Sigmoid colon (tissue), 7 donors: ENCODE measurements around the gene NR4A3. TPM values are rescaled to one million over a fixed set of nuclear protein-coding genes. Genes with fewer than 3 reads are reported as not detected.
"Not testable (repeated sequence)": the region's sequence is repeated elsewhere in the genome, so short reads cannot be mapped to it uniquely, and the experiment has no call there.

Source experiments
- DNase-seq: peaks from one replicate; pipeline ENCODE4 v3.0.0-alpha.2; 2019
- H3K27ac ChIP-seq, 4 donors: fragments of 200-600 bp; sonication (generic); one replicate each; pipeline ENCODE4 v1.5.1; 2016 to 2019; ENCODE audit warnings: mild to moderate bottlenecking in 1 of 4
- H3K27me3 ChIP-seq, 3 donors: fragments of 200-600 bp; sonication (generic); one replicate each; pipeline ENCODE4 v1.5.1; 2019; ENCODE audit warnings: mild to moderate bottlenecking in 1 of 3
- H3K36me3 ChIP-seq, 4 donors: fragments of 200-600 bp; sonication (generic); one replicate each; pipeline ENCODE4 v1.5.1; 2016 to 2019
- H3K4me1 ChIP-seq, 4 donors: fragments of 200-600 bp; sonication (generic); one replicate each; pipeline ENCODE4 v1.5.1; 2017 to 2019
- H3K4me3 ChIP-seq, 4 donors: fragments of 200-600 bp; sonication (generic); one replicate each; pipeline ENCODE4 v1.5.1; 2017 to 2019; ENCODE audit warnings: mild to moderate bottlenecking in 2 of 4, moderate library complexity in 1 of 4
- H3K9me3 ChIP-seq, 4 donors: fragments of 200-600 bp in 3 of 4; sonication (generic) in 3 of 4; one replicate each; pipeline versions ENCODE4 v1.5.1 to v1.6.1; 2013 to 2019
- EP300 ChIP-seq, 4 donors: sonication (generic); formaldehyde crosslinking; IDR thresholded peaks; one replicate each; pipeline ENCODE4 v1.6.1; 2017; ENCODE audit warnings: antibody characterized with exemption in 4 of 4
- POLR2A ChIP-seq, 2 donors: fragments of 450-650 bp; IDR thresholded peaks; one replicate each; pipeline ENCODE4 v1.6.1; 2016; ENCODE audit warnings: antibody characterized with exemption in 2 of 2, mild to moderate bottlenecking in 2 of 2, moderate library complexity in 2 of 2
- POLR2AphosphoS5 ChIP-seq, 4 donors: sonication (generic); formaldehyde crosslinking; IDR thresholded peaks; one replicate each; pipeline ENCODE4 v1.6.1; 2017; ENCODE audit warnings: antibody characterized with exemption in 4 of 4
- WGBS, 2 donors: extraction: QIAGEN DNeasy Blood & Tissue Kit; methylation state at CpG; one replicate each; pipeline ENCODE4 v1.1.7; 2013; 5-methylcytosine and 5-hydroxymethylcytosine counted together
- intact Hi-C: fragments of 100-400 bp; cut with DNase I; formaldehyde crosslinking; loops from one replicate; pipeline ENCODE4 v1.15.1; 2023
- polyA plus RNA-seq, 3 donors: library from polyadenylated mRNA; stranded (reverse); fragments of 200-250 nt; gene quantifications; one replicate each; pipeline ENCODE4 v1.2.3, GENCODE V29; 2013
- total RNA-seq, 4 donors: library from RNA; depleted of rRNA; stranded (reverse); fragments of >200 nt; gene quantifications; one replicate each; pipeline ENCODE4 v1.1.0, GENCODE V29; 2016
- TF ChIP-seq, protein P1 (sequence below), 4 experiments: fragments of 450-650 bp in 3 of 4; fragments of 200-600 bp in 1 of 4; IDR thresholded peaks; one replicate each; pipeline ENCODE4 v1.5.1; 2016 to 2019; ENCODE audit warnings: antibody characterized with exemption in 4 of 4, mild to moderate bottlenecking in 3 of 4, moderate library complexity in 2 of 4
- donor health status: healthy with polysubstance abuse.
- donor health status: Bipolar disorder and iron deficiency.
- donor health status: healthy.

Gene NR4A3
- total and polyA plus RNA-seq, 7 donors, result 1.1 to 6.4 (median 1.2) TPM

DNA sequence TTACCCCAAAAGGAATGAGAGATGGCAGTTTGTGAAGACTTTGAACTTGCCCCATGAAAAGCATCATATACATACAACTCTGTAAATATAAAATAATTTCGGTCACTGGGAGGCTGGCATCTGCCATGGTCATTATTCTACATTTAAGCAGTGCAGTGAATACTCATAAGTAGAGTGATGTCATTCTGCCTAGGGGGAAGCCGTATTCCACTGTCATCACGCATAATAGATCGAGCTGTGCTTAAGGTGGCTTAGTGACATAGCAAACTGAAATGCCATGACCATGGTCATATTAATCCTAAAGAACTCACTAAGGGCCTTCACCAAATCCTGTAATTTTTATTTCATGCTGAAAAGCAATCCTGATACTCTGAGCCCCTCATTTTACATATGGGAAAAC is 42.4 kb upstream of the NR4A3 start:
- H3K4me3 ChIP-seq, result no peak overlapping the region
- 78 to 89% methylated on average over 4 of the region's 4 CpGs for WGBS, 2 donors
- no peaks in the 10 kb centered on the region for H3K4me1 ChIP-seq
- intact Hi-C loops, result no loop called here
- TF ChIP-seq POLR2A (IDR thresholded peaks at IDR 0.05) (no peak), POLR2AphosphoS5 (IDR thresholded peaks at IDR 0.05) (no peak), EP300 (IDR thresholded peaks at IDR 0.05) (no peak)
- TF ChIP-seq, protein P1, sequence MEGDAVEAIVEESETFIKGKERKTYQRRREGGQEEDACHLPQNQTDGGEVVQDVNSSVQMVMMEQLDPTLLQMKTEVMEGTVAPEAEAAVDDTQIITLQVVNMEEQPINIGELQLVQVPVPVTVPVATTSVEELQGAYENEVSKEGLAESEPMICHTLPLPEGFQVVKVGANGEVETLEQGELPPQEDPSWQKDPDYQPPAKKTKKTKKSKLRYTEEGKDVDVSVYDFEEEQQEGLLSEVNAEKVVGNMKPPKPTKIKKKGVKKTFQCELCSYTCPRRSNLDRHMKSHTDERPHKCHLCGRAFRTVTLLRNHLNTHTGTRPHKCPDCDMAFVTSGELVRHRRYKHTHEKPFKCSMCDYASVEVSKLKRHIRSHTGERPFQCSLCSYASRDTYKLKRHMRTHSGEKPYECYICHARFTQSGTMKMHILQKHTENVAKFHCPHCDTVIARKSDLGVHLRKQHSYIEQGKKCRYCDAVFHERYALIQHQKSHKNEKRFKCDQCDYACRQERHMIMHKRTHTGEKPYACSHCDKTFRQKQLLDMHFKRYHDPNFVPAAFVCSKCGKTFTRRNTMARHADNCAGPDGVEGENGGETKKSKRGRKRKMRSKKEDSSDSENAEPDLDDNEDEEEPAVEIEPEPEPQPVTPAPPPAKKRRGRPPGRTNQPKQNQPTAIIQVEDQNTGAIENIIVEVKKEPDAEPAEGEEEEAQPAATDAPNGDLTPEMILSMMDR (IDR thresholded peaks at IDR 0.05), result no peak
- H3K27me3 ChIP-seq, result no peaks in the 10 kb centered on the region
- DNase-seq, result no peak
- no peak overlapping the region for H3K27ac ChIP-seq
- no peaks in the 10 kb centered on the region for H3K9me3 ChIP-seq
- no peaks in the 10 kb centered on the region for H3K36me3 ChIP-seq

DNA sequence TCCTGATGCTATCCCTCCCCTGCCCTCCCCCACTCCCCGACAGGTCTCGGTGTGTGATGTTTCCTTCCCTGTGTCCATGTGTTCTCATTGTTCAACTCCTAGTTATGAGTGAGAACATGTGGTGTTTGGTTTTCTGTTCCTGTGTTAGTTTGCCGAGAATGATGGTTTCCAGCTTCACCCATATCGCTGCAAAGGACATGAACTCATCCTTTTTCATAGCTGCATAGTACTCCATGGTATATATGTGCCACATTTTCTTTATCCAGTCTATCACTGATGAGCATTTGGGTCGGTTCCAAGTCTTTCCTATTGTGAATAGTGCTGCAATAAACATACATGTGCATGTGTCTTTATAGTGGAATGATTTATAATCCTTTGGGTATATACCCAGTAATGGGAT is 39.3 kb upstream of the NR4A3 start:
- H3K4me3 ChIP-seq, H3K4me1 ChIP-seq, H3K9me3 ChIP-seq, H3K27me3 ChIP-seq, H3K27ac ChIP-seq, intact Hi-C loops, H3K36me3 ChIP-seq, DNase-seq: not testable (repeated sequence)
- 90 to 95% methylated on average over 5 of the region's 5 CpGs for WGBS, 2 donors

DNA sequence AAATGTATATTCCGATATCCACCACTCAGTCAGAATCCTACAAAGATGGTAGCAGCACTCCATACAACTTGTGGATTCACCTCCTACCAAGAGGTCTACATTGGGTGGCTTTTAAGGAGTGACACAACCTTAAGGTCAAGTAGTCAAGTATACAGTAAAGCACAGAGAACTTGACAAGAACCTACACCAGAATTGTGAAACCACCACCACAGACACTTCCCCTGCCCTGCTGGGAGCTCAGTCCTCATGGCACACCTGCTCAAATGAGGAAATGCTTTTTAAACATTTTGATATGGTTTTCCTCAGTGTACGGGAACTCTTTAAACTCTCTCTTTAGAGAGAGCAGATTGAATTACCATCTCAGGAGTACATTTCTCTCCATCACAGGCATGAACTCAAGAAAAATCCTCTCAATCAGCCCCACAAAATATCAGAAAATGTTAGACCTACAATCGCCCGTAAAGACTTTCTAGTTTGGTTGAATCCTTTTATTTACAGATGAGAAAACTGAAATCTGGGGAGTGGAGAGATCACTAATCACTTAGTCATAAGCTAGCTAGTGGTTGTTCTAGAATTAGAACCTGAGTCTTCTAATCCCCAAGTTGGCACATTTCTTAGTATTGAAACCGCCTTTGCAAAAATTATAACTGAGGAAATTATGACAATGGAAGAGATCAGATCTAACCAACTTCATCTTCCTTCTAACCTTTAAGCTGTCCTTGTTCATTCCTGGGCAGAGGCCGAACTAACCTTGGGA is 38.5 kb upstream of the NR4A3 start:
- no peak overlapping the region for H3K4me3 ChIP-seq
- DNase-seq, result no peak
- H3K36me3 ChIP-seq, result no peaks in the 10 kb centered on the region
- no peaks in the 10 kb centered on the region for H3K4me1 ChIP-seq
- WGBS, 2 donors, result 81 to 90% methylated on average over 6 of the region's 6 CpGs
- H3K9me3 ChIP-seq, result no peaks in the 10 kb centered on the region
- intact Hi-C loops, result no loop called here
- no peaks in the 10 kb centered on the region for H3K27me3 ChIP-seq
- no peak overlapping the region for H3K27ac ChIP-seq
- TF ChIP-seq POLR2A (IDR thresholded peaks at IDR 0.05) (no peak), POLR2AphosphoS5 (IDR thresholded peaks at IDR 0.05) (no peak)

DNA sequence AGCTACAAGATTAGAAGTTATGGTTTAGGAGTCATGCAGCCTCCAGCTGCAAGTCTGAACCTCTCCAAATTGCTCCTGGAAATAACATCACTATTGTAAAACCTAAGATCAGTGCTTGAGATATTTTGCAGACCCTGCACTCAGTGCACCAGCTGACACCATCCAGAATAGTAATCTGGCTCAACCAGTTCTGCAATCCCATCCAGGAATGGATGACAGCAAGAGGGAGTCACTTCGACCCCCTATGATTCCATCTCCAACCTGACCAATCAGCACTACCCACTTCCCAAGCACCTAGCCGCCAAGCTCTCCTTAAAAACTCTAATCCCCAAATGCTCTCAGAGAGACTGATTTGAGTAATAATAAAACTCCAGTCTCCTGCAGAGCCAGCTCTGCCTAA is 37.9 kb upstream of the NR4A3 start:
- intact Hi-C loops, result no loop called here
- WGBS, 2 donors, result 48 to 66% methylated on average over 2 of the region's 2 CpGs
- no peak overlapping the region for H3K4me3 ChIP-seq

DNA sequence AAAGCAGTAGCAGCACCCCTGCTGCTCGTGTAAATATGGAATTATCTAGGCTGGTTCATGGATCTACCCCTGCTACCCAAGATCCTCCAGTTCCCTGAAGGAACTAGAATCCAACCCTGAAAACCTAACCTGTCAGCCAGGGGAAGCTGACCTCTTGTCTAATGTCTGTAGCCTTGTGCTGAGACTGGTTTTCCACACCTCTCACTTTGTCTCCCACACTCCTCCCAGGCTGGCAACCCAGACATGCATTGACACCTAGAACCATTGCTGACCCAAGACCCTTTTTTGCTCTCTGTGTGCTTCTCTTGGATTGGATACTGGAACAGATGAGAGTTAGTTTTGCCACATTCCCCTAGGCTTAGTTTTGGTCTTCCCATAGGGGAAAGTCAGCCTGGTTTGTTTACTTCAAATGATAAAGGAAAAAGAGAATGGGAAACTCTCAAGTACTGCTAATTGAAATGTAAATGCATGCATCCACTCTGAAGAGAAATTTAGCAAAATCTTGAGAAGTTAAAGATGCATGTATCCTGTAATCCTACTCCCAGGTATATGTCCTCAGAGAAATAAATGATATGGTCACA is 36.6 kb upstream of the NR4A3 start:
- WGBS, 2 donors, result 49 to 69% methylated on average over 1 of the region's 1 CpG
- no peak for TF ChIP-seq POLR2AphosphoS5 (IDR thresholded peaks at IDR 0.05)
- no peak for TF ChIP-seq EP300 (IDR thresholded peaks at IDR 0.05)
- TF ChIP-seq POLR2A (IDR thresholded peaks at IDR 0.05), result no peak
- TF ChIP-seq, protein P1 (IDR thresholded peaks at IDR 0.05), result no peak
- Histone ChIP-seq H3K4me3 (no peak overlapping the region), H3K27me3 (no peaks in the 10 kb centered on the region), H3K36me3 (no peaks in the 10 kb centered on the region), H3K9me3 (no peaks in the 10 kb centered on the region), H3K4me1 (no peaks in the 10 kb centered on the region), H3K27ac (no peak overlapping the region)
- DNase-seq, result no peak
- intact Hi-C loops, result no loop called here

More for the DNA sequence above, 37.9 kb upstream of the NR4A3 start:
- no peaks in the 10 kb centered on the region for H3K9me3 ChIP-seq
- H3K4me1 ChIP-seq, result no peaks in the 10 kb centered on the region
- no peaks in the 10 kb centered on the region for H3K36me3 ChIP-seq
- H3K27ac ChIP-seq, result no peak overlapping the region
- no peaks in the 10 kb centered on the region for H3K27me3 ChIP-seq
- DNase-seq, result no peak
- TF ChIP-seq POLR2AphosphoS5 (IDR thresholded peaks at IDR 0.05) (no peak), POLR2A (IDR thresholded peaks at IDR 0.05) (no peak), EP300 (IDR thresholded peaks at IDR 0.05) (no peak)
- TF ChIP-seq, protein P1 (IDR thresholded peaks at IDR 0.05), result no peak
